ENCODE results near the gene MYMX.
"Not testable (repeated sequence)": the region's sequence is repeated elsewhere in the genome, so short reads cannot be mapped to it uniquely, and the experiment has no call there.

Gene MYMX

GRCh38 chr6:44188819-44189218 is 27.9 kb upstream of the MYMX start:
- no peak for DNase-seq

GRCh38 chr6:44189257-44189656 is 27.5 kb upstream of the MYMX start:
- DNase-seq, result no peak

DNA sequence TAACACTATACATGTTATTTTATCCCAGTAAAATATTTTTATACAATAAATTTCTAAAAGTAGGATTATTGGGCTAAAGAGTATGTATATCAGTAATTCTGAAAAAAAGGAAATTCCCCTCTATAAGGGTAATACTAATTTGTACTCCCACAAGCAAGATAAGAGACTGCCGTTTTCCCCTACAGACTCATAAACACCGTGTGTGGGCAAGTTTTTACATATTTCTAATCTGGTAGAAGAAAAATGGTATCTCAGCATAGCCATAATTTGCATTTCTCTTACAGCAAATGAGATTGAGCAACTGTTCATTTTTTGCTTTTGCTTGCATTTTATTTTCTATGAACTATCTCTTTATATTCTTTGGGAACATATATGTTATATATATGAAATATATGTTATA is 26.0 kb upstream of the MYMX start:
- DNase-seq, result no peak

DNA sequence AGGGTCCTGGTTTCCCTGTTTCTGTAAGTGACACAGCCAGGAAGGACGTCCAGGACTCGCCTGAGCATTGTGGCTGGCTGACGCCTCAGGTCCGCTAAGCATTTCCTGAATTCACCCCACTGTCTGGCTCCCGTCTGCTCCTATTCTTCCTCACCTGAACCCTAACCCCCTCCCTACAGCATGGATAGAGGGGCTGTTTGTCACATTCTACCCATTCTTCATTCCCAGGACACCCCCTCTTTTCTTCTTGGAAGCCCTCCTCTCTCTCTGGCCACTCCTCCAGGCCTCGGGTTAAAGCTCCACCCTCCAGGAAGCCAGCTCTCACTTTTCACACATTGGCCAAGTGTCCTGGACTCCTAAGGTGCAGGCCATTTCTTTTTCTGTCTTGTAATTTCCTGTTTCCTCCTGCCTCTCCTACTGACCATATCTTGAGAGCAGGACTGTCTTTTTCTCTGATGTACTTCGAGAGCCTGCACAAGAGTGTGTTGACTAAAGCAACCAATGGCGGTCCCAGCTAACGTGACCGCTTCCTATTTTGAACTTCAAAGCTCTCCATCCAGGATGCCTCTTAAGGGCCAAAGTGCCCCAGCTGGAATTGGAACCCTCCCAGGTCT is 24.2 kb upstream of the MYMX start:
- DNase-seq, result no peak

DNA sequence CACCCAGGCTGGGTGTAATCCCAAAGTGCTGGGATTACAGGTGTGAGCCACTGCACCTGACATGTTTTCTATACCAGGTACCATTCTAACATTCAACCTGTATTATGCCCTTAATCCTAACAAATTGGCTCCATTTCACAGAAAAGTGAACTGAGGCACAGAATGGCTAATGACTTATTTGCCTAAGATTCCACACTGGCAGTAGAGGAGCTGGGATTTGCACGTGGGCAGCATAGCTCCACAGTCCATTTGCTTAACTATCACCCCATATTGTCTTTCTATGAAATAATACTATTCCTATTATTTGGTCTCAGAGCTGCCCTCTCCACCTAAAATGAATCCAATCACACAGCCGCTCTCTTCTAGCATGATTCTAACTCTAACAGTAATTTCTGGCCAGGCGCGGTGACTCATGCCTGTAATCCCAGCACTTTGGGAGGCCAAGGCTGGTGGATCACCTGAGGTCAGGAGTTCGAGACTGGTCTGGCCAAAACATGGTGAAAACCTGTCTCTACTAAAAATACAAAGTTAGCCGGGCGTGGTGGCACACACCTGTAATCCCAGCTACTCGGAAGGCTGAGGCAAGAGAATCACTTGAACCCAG is 23.3 kb upstream of the MYMX start:
- no peak for DNase-seq

- no peak for DNase-seq
Observed at GRCh38 chr6:44194326-44194725, 22.4 kb upstream of the MYMX start.

DNA sequence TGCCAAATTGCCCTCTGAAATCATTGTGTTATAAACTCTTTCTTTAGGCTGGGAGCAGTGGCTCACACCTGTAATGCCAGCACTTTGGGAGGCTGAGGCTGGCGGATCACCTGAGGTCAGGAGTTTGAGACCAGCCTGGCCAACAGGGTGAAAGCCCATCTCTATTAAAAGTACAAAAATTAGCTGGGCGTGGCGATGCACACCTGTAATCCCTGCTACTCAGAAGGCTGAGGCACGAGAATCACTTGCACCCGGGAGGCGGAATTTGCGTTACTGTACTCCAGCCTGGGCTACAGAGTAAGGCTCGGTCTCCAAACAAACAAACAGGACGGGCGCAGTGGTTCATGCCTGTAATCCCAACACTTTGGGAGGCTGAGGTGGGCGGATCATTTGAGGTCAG is 20.4 kb upstream of the MYMX start:
- not testable (repeated sequence) for DNase-seq

DNA sequence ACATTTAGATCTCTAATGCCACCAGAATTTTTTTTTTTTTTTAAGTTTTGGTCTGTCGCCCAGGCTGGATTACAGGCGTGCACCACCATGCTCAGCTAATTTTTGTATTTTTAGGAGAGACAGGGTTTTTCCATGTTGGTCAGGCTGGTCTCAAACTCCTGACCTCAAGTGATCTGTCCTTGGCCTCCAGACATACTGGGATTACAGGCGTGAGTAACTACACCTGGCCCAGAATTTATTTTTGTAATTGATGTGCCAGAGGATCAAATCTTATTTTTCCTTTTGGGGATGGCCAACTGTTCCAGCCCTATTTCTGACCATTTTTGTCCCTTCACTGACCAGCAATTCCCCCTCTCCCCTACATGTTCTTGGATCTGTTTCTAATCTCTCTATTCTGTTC is 18.0 kb upstream of the MYMX start:
- no peak for DNase-seq

DNA sequence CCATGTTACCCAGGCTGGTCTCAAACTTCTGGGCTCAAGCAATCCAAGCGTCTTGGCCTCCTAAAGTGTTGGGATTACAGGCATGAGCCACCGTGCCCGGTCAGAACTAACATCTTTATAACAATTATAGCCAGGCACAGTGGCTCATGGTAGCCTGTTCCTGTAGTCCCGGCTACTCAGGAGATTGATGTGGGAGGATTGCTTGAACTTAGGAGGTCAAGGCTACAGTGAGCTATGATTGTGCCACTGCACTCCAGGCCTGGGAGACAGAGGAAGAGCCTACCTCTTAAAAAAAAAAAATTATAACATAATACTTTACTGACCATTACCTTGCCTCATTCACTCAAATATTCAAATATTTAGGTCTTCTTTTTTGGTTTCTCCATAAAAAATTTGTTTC is 16.8 kb upstream of the MYMX start:
- no peak for DNase-seq

DNA sequence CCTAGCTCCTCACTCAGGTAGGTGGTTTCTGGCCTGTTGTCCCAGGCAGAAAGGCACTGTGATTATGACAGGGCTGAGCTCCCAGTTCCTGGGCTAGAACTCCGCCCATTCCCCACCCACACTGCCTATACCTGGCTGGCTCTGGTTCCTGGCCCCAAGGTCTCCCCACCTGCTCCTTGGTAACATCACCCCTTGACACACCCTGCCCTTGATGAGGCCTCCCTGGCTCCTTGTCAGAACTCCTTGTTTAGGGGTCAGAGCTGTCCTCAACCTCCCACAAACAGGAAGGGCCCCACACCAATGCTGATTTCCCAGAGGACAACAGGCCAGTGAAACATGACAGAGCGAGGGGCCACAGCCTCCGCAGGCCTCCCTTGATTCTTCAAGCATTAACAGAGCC is 15.5 kb upstream of the MYMX start:
- DNase-seq, result no peak

DNA sequence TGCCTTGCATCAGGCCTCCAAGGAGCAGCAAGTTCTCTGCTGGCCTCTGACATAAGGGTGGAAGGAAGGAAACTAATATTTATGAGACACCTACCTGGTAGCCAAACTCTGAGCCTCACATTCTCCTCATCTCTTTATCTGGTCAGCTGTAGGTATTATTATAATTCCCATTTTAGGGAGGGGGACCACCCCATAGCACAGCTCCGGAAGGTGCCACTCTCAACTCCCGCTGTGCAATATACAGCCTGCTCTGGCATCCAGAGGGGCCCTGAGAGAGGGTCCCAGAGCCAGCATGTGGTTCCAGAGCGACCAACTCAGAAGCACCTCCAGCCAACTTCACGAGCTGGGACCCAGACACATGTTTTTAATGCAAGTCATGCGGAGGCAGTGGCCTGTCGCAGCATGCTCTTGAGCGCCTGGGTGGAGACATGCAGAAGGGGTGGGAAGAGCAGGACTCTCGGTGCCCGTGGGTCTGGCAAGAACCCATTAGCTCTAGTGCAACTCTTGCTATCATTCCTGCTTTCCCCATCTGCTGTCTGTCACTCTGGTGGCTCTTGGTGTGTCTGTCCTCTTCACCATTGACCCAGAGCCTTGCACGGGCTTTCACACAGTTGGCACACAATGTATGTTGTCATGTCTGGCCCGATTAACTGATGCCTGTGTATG is 15.0 kb upstream of the MYMX start:
- no peak for DNase-seq

GRCh38 chr6:44202332-44202971 is 14.3 kb upstream of the MYMX start:
- DNase-seq, result no peak

- DNase-seq, result no peak
Observed at GRCh38 chr6:44202972-44203750, 13.6 kb upstream of the MYMX start.

GRCh38 chr6:44203955-44204354 is 12.8 kb upstream of the MYMX start:
- DNase-seq, result no peak

DNA sequence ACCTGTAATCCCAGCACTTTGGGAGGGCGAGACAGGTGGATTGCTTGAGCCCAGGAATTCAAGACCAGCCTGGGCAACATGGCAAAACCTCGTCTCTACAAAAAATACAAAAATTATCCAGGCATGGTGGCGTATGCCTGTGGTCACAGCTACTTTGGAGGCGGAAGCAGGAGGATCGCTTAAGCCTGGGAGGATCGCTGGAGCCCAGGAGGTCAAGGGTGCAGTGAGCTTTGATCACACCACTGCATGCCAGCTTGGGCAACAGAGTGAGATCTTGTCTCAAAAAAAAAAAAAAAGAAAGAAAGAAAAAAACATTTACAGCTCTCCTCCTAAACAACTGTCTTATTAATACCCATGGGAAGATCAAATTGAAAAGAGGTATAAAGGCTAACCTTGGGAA is 8.8 kb upstream of the MYMX start:
- DNase-seq, result no peak

- DNase-seq, result no peak
Observed at GRCh38 chr6:44211284-44211683, 5.4 kb upstream of the MYMX start.

- DNase-seq, result no peak
Observed at GRCh38 chr6:44214307-44214706, 2.4 kb upstream of the MYMX start.

- DNase-seq, result peak; percentile 55
Observed at GRCh38 chr6:44217332-44218143, 812 bp downstream of the MYMX start.

DNA sequence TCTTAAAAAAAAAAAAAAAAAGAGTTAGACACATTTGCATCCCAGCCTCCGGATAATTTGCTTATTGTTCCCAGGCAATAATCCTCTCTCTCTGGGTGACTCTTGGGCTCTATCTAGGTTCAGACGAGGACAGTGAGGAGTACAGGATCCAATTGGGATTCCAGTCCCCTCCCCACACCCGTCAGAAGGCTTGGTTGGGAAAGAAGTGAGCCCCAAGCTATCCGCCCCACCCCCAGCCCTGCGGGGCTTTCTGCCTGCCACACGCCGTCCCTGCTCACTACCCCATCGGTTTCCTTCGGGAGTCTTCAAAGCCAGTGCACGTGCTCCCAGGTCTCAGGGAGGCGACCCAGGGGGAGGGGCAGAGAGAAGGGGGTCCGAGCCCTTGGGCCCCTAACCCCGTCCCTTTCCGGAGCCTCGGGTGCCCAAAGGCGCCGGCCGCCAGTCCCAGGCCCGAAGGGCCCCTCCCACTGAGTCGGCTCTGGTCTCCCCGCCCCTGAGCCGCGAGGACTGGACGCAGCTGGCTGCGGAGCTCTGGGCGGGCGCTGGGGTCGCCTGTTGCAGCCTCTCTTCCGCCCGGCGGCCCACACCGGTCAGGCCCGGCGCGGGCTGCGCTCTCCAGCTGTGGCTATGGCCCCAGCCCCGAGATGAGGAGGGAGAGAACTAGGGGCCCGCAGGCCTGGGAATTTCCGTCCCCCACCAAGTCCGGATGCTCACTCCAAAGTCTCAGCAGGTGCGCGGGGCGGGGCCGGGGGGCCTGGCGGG is 2.5 kb downstream of the MYMX start:
- no peak for DNase-seq

DNA sequence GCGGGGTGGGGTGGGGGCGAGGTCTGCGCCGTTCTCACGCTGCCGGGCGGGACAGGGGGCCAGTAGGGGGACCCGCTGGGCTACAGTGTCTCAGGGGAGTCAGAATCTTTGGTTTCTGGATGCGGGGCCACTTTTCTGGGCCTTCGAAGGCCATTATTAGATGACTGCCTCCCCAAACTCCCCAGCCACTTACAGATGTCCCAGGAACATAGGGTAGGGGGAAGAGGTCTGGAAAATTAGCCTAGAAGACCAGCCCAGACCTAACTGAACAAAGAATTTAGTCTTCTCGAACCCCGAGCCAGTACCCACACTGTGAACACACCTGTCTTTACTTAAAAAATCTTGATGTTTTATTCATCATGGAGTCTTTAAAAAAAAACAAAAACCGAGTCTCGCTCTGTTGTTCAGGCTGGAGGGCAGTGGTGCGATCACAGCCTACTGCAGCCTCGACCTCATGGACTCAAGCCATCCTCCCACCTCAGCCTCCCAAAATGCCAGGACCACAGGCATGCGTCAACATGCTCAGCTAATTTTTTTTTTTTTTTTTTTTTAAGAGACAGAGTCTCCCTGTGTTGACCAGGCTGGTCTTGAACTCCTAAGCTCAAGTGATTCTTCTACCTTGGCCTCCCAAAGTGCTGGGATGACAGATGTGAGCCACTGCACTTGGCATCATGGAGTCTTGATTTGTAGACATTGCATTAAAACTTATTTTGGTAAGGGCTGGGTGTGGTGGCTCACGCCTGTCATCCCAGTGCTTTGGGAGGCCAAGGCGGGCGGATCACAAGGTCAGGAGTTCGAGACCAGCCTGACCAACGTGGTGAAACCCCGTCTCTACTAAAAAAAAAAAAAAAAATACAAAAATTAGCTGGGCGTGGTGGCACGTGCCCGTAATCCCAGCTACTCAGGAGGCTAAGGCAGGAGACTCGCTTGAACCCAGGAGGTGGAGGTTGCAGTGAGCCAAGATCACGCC is 3.4 kb downstream of the MYMX start:
- DNase-seq, result no peak

DNA sequence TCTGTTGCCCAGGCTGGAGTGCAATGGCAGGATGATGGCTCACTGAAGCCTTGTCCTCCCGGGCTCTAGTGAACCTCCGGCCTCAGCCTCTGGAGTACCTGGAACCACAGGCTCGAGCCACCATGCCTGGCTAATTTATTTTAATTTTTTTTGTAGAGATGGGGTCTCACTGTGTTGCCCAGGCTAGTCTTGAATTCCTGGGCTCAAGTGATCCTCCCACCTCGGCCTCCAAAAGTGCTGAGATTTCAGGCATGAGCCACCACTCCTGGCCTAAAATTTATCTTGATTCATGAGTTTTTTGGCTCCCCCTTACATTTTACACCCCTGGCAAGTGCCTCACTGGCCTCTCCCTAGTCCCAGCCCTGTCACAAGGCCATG is 4.2 kb downstream of the MYMX start:
- DNase-seq, result no peak

All from DMS 273 treated with DMSO at 0.1 percent for 48 hours (cell line).